Fibroblast of mammary gland (primary cell): ENCODE measurements around the gene DSCAML1.

Experiments
- DNase-seq: peaks from one replicate; pipeline ENCODE4 v3.0.0-alpha.2; 2010; ENCODE audit warnings: low read depth
- H3K4me3 ChIP-seq: 2 replicates; pipeline ENCODE4 v1.5.1; 2011; ENCODE audit warnings: low read depth, mild to moderate bottlenecking, low read length, moderate library complexity; ENCODE audit not compliant: control insufficient read depth
- TF ChIP-seq, protein P1 (sequence below): conservative IDR thresholded peaks from 2 replicates; pipeline ENCODE4 v1.5.1; 2011; ENCODE audit warnings: low read depth, low read length, inconsistent platforms; ENCODE audit not compliant: control insufficient read depth, insufficient read depth

Gene DSCAML1

DNA sequence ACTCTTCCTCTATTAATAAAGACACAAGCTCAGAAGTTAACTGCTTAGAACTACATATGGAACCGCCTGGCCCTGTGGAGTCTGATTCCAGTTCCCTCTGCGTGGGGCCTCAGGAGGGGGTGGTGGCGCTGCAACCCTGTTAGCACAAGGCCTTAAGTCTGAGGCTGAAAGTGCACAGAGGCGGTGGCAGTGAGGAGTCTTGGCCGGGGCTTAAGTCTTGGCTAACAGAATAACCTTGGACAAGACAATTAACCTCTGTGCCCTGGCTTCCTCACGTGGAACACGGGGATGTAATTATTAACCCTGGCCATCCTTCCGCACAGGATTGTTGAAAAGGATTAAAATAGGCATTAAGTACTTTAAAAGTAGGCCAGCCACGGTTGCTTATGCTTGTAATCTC, 277.8 kb downstream of the DSCAML1 start:
- no peak overlapping the region for H3K4me3 ChIP-seq
- TF ChIP-seq, protein P1, sequence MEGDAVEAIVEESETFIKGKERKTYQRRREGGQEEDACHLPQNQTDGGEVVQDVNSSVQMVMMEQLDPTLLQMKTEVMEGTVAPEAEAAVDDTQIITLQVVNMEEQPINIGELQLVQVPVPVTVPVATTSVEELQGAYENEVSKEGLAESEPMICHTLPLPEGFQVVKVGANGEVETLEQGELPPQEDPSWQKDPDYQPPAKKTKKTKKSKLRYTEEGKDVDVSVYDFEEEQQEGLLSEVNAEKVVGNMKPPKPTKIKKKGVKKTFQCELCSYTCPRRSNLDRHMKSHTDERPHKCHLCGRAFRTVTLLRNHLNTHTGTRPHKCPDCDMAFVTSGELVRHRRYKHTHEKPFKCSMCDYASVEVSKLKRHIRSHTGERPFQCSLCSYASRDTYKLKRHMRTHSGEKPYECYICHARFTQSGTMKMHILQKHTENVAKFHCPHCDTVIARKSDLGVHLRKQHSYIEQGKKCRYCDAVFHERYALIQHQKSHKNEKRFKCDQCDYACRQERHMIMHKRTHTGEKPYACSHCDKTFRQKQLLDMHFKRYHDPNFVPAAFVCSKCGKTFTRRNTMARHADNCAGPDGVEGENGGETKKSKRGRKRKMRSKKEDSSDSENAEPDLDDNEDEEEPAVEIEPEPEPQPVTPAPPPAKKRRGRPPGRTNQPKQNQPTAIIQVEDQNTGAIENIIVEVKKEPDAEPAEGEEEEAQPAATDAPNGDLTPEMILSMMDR, result no peak
- no peak for DNase-seq

DNA sequence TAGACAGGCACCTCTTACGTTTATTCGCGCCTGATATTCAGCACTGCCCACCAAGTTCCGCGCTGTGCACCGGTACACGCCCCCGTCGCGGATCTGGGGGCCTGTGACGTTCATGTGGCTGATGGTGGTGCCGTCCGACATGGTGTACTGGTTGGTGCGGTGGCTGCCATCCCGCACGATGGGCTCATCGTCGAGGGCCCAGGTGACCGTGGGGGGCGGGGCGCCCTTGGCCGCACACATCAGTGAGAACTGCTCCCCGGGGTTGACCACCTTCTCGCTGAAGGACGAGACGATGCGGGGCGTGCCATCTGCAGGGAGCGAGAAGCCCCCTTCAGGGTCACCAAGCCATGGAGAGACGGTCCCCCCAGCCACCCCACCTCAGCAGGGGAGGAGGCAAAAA, 278.6 kb downstream of the DSCAML1 start:
- TF ChIP-seq, protein P1, result no peak
- DNase-seq, result no peak
- H3K4me3 ChIP-seq, result no peak overlapping the region

DNA sequence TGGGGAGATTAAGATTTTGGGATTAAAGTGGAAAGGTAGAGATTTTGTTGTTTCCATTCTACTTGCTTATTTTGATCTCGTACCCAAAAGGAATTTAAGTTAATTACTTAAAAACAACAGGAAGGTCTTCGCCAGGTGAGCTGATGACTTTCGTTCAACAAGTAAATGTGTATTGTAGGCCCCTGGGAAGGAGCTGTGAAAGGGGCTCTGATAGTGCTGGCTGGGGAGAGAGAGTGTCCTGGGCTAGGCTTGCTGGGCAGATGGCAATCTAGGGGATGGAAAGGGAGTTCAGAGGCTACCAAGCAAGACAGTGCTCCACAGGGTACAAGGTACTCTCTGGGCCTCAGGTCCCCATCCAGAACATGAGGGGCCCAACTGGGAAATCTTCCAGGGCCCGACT, 279.9 kb downstream of the DSCAML1 start:
- no peak overlapping the region for H3K4me3 ChIP-seq
- TF ChIP-seq, protein P1, result no peak
- no peak for DNase-seq

GRCh38 chr11:117515892-117516787, 280.9 kb downstream of the DSCAML1 start:
- TF ChIP-seq, protein P1, result no peak
- no peak for DNase-seq
- H3K4me3 ChIP-seq, result no peak overlapping the region

GRCh38 chr11:117514256-117514655, 282.8 kb downstream of the DSCAML1 start:
- TF ChIP-seq, protein P1, result no peak
- no peak overlapping the region for H3K4me3 ChIP-seq
- DNase-seq, result no peak

GRCh38 chr11:117513666-117514065, 283.4 kb downstream of the DSCAML1 start:
- no peak overlapping the region for H3K4me3 ChIP-seq
- no peak for DNase-seq
- TF ChIP-seq, protein P1, result no peak
